RPMI8226 (cell line): Measurements from ENCODE around the gene AK1.

ENCODE experiments used
- DNase-seq: peaks from one replicate; pipeline ENCODE4 v3.0.0-alpha.2; 2015

Gene AK1, protein sequence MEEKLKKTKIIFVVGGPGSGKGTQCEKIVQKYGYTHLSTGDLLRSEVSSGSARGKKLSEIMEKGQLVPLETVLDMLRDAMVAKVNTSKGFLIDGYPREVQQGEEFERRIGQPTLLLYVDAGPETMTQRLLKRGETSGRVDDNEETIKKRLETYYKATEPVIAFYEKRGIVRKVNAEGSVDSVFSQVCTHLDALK

DNA sequence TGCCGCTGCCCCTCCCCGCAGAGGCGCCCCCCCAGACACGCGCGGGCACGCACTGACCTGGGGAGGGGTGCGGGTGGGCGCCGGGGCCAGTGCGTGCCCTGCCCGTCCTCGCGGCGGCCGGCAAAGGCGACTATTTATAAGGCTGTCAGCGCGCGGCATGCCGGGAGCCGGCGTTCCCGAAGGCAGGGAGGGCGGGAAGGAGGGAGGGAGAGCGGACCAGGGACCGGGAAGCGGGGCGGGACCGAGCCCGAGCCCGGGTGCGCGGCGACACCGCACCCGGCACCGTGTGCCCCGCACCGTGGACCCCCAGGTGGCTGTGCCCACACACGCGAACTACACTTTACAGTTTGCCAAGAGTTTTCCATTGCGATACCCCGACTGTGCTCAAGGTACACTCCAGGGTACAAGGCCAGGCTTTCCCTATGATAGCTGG is at the start of gene AK1:
Gene AK1 (minus strand): TSS at position 110 of the 433 bp plus-strand sequence. CDS start 3,058 bp downstream, outside the sequence.
- DNase-seq = no peak

DNA sequence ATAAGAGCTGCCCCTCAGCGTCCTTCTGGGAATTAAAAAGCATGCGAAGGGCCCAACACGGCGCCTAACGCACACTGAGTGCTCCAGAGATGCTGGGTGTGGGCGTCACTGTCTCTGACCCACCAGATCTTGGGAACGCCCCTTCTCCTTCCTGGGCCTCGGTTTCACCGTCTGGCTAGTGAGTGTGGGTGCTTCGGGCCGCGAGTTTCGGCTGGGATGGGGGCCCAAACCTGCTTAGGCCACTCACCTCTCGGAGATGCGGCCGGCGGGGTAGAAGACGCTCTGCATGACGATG is 49.4 kb upstream of the AK1 start:
- DNase-seq = no peak

DNA sequence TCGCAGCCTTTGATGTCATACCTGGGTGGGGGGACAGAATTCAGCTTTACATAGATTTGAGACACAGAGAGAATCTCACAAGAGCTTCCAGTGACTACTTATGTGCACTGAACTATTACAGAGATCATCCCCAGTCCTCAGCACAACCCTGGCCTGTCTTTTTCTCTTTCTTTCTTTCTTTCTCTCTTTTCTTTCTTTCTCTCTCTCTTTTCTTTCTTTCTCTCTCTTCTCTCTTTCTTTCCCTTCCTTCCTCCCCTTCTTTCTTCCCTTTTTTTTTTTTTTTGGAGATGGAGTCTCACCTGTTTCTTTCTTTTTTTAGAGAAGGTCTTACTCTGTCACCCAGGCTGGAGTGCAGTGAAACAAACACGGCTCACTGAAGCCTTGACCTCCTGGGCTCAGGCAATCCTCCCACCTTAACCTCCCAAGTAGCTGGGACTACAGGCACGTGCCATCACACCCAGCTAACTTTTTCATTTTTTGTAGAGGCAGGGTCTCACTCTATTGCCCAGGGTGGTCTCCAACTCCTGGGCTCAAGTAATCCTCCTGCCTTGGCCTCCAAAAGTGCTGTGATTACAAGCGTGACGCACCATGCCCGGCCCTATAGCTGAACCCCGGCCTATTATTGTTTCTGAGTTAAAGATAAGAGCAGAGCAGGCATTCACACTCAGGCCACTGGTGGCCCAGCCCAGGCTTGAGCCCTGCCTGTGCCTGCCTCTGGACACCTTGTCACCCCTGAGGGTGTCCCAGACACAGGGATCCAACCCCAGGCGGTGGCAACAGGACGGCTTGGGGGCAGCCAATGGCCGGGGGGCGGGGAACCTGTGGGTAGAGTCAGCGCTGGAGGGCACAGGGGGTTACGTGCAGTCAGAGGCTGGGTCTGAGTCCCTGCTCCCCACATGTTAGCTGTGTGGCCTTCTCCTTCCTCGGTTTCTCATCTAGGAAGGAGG is 48.8 kb upstream of the AK1 start:
- DNase-seq = no peak

DNA sequence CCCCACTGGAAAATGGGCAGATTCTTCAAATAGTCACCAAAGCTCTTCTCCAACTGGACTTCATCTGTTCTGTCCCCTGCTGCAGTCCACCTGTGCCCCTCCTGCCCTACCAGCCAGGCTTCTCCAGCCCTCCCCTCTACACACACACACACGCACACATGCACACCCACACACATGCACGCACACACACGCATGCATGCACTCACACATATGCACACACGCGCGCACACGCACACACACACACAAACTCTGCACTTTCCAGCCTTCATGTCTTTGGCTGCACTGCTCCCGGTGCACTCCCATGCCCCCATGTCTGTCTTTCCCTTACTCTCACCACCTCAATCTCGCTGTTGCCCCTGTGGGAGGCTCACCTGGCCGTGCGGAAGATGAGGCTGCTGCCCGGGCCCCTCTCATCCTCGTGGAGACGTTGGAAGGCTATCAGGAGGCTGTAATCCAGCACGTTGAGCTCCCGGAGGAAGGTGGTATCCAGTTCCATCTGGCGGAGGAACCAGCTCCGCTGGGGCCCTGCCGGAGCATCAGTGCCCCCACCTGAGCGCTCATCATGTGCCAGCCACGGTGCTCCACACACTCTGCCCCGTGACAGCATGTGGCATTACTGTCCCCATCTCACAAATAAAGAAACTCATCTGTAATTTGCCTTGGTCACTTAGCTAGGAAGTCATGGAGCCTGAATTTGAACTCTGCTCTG is 47.4 kb upstream of the AK1 start:
- no peak for DNase-seq

DNA sequence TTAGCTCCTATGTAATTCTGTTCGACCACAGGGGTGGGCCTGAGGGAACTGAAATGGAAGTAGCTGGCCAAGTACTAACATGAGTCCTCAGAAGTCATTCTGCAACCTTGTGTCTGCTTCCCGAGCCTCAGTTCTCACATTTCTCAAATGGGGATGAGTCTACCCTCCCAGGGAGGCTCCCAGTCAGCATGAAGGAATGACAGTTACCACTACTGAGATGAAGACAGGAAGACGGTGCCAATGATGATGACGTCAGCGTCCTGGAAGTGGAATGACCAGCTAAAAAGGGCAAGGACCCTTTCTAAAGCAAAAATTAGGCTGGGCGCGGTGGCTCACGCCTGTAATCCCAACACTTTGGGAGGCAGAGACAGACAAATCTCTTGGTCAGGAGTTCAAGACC is 46.3 kb upstream of the AK1 start:
- DNase-seq = no peak

DNA sequence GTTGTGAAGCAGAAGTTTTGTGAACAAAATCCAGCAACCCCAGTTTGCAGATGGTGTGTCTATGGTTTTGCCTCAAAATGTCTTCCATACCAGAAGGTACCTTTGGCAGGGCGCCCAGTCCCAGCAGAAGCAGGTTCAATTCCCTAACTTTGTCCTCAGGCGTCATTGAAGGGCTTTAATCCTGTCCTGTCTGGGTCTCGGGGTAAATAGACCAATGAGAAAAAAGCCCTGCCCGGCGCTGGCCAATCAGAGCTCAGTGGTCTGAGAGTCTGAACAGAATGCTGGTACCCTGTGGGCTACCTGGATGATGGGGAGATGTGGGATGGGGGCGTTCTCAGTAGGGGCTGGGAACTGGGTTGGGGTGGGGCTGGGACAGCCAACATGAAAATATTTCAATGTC is 45.6 kb upstream of the AK1 start:
- no peak for DNase-seq

DNA sequence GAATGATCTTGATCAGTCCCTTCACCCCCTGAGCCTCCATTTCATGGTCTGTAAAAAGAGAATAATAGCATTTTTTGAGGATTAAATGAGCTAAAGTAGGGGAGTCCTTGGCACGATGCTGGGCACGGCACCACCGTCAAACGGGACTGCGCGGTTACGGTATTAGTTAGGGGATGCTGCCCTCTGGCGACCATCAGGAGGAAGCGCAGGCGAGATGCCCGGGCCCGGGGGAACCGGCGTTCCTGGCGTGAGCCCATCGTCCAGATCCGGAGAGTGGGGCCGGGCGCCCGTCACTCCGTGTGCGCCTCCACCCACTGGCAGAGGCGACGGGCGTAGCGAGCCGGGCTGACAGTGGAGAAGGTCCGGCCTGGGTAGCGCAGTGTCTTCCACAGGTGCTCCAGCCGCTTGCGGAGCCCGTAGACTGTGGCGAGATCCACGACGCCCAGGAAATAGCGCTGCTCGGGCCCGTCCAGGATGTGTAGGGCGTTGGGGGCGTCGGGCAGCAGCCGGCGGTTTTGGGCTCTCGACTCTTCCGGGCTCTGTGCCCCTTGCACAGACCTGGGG is 44.2 kb upstream of the AK1 start:
- DNase-seq = peak; percentile 73

DNA sequence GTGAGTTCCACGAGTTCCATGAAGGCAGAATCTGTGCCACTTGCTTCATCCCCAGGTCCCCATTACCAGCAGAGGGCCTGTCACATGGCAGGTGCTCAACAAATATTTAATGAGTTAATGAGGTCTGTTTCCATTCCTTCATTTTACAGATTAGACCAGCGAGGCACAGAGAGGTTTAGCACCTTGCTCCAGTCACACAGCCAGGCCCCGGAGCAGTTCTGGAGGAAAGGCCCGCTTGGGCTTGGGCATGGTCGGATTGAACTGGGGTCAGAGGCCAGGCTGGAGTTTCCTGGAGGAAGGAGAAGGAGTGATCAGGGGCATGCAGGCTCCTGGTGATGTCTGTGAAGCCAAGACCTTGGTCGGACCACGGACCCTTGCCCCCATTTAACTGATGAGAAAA is 43.3 kb upstream of the AK1 start:
- DNase-seq = no peak

DNA sequence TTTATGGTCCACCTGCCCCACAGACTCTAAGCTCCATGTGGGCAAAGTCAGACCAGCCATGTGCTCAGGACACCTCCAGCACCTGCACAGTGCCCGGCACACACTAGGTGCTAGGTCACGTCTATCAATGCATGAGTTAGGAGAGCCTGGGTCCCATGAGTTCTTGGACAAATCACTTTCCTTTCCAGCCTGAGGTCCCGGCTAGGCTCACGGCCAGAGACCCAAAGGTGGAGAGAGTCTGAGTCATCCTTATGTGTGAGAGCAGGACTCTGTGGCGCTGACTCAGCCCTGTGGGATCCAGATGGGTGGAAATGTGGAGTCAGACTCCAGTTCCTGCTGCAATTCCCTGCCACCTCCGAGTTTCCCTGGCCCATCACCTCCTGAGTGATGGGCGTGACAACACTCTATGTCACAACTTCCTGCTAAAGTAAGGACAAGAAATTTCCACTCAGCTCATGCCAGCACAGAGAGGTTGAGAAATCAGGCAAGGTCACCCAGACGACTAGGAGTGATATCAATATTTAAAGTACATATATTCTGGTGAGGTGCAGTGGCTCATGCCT is 41.9 kb upstream of the AK1 start:
- DNase-seq = no peak

DNA sequence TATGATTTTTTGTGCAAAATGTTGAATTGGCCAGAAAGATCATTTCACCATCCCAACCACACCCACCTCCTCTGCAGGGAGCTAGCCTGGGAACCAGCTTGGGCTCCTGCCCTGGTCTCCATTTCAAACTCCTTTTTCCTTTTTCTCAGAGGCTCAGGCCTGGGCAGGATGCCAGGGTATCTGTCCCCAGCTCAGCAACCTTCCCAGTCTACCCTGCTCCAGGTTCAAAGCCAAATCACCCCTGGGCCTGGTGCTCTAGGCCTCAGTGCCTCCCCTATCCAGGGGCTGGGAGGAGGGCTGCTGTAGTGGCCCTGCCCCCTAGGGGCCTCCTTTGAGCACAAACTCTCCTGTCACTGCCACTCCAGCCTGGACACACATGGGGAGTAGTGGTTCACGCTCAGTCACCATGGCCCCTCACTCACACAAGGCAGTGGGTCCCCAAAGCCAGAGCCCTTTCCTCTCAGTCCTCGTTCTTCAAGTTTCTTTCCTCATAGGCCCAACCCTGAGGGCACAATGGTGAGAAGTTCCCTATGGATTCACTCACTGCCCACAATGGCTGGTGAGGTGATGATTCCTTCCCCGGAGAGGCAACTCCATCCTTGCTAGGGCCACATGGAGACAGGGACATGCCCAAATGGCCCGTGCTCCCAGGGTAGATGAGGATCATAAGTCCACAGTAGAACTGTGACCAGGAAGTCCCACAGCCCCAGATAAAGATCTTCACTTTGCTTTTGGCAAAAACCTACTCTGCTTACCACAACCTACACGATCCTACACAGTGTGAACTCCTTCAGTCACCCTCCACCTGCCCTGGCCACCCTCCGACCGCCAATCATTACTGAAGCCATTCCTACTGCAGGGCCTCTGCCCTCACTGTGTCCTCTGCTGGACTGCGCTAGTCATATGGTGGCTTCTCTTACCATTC is 41.0 kb upstream of the AK1 start:
- peak; percentile 76 for DNase-seq

DNA sequence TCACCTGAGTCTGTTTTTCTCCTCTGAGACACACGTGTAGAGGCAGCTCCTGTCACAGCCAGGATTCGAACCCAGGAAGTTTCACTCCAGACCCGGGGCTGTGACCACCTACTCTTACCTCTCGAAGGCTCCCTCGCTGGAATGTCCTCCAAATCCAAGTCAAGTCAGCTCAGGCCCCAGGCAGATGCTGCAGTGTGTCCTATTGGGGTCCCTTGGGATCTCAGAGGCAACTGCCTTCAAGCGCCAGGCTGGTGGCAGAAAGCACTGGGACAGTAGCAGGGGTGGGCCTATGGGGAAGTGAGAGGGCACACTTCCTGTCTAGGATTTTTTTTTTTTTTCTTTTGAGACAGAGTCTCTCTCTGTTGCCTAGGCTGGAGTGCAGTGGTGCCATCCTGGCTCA is 40.1 kb upstream of the AK1 start:
- peak; percentile 80 for DNase-seq

DNA sequence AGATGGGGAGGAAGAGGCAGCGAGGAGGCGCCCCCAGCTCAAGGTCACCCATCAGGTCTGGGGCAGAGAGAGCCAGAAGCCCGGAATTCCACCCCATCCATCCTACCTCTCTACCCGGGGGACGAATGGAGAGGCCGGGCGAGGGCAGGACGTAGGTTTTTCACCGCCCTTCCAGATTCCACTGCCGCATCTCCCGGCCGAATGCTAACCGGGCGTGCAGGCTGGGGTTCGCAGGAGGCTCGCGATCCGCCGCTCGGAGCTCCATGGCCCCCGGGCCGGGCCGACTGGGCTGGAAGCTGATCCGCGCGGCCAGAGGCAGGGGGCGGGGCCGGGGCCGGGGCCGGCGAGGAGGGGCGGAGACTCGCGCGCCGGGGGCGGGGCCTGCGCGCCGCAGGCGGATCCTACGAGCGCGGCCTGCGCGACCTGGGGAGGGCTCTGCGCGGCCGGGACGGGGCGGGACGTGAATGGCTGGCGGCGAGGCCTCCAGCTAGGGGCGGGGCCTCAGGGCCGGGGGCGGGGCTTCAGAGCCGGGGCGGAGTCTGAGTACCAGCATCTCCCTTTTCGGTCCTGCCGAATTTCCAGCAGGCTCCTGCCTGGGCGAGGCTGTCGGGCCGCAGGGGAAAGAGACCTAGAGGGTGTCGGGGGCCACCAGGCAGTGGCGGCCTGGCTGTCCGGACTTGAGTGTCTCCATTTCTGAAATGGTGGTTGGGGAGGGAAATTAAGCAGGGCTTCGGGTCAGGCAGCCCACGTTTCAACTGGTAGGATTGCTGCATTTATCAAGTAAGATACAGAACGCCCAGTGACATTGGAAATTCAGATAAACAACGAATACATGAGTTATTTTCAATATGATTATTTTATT is 39.5 kb upstream of the AK1 start, which contains the start of gene ST6GALNAC4:
Gene ST6GALNAC4 (minus strand): TSS at position 322 of the 862 bp plus-strand sequence. CDS start 622 bp downstream, outside the sequence.
- peak; percentile 97 for DNase-seq

DNA sequence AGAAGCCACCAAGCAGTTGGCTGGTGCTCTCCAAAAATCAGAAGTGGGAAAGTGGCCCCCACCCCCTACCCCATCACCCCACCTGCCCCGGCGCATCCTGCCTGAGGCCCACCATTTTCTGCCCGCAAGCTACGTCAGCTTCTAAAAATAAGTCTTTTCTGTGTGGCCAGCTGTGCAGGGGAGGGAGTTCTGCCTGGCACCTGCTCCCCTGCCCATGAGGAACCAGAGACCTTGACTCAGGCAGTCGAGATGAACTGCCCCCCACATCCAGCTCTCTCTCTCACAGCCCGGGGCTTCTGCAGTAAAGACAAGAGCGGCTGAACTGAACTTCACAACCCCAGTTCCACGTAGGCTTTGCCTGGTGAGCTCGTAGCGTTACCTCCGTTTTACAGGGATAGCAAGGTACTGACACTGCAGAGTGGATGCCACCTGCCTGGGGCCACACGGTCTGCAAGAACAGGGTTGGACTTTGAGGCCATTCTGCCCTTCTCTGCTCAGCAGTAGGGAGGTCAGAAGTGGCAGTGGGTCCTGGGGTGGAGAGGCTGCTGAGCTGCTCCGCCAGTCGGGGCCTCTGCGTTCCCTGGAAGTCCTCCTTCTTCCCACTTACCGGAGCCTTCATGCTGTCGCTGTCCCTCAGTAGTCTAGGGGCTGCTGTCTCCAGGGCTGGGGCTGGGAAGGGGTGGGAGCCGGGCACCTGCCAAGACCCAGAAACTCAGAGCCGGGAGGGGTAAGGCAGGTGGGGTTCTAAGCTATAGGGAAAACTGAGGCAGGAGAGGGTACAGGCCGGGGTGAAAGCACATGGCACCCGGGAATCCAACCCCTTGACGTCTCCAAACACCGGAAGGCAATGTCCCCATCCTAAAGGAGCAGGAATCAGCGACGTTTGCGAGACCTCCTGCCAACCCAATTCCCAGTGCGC is 38.6 kb upstream of the AK1 start:
- DNase-seq = peak; percentile 96

DNA sequence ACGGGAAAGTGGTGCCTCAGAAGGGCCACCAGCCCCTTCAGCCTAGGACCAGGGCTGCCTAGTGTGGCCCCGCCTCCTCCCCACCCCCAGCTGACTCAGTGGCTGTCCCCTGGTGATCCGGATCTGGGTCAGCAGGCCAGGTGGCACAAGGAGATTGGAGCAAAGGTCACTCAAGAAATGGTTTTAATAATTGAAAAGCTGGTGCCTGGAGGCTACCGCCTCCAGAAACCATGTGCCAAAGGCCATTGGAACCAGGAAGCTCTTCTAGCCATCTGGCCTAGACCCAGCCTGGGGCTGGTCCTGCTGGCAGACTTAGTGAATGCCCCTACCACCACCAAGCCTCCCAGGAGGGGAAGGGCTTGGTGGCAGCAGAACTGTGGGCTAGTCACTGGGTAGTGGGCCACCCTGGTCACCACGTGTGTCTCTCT is 37.9 kb upstream of the AK1 start:
- no peak for DNase-seq

DNA sequence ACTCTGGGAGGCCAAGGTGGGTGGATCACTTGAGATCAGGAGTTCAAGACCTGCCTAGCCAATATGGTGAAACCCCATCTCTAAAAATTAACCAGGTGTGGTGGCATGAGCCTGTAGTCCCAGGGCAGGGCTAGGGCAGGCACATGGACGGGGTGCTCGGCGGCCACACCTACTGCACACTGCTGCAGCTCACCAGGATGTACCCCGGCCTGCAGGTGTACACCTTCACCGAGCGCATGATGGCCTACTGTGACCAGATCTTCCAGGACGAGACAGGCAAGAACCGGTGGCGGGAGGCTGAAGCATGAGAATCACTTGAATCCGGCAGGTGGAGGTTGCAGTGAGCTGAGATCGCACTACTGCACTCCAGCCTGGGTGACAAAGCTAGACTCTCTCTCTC is 36.2 kb upstream of the AK1 start:
- DNase-seq = no peak

DNA sequence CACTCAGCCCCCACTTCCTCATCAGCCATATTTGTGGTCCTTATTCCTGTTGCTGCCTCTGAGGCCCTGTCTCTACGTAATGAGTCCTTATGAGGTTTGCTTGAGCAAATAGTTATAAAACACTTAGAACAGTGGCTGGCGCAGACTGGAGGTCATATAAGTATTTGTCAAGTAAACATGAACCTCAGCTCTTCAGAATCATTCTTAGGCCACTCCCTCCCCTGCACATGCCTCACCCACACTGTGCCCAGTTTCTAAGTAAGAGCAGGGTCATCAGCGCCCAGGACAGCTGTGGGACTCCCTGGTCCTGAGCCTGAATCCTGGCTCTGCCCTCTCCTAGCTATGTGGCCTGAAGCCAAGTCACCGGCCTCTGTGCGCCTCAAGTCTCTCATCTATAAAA is 35.4 kb upstream of the AK1 start:
- no peak for DNase-seq

DNA sequence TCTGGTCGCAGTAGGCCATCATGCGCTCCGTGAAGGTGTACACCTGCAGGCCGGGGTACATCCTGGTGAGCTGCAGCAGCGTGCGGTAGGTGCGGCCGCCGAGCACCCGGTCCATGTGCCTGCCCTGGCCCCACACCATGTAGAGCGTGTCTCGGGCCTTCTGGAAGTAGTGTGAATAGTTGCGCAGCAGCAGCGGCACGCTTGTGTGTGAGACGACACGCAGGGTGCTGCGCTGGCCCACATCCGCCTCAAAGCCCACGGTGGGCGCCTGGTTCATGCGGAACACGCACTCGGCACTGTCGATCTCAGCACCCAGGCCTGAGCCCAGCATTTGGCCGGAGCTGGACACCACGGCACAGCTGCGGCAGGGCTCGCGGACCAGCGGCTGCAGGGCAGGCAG is 34.8 kb upstream of the AK1 start:
- DNase-seq = no peak

DNA sequence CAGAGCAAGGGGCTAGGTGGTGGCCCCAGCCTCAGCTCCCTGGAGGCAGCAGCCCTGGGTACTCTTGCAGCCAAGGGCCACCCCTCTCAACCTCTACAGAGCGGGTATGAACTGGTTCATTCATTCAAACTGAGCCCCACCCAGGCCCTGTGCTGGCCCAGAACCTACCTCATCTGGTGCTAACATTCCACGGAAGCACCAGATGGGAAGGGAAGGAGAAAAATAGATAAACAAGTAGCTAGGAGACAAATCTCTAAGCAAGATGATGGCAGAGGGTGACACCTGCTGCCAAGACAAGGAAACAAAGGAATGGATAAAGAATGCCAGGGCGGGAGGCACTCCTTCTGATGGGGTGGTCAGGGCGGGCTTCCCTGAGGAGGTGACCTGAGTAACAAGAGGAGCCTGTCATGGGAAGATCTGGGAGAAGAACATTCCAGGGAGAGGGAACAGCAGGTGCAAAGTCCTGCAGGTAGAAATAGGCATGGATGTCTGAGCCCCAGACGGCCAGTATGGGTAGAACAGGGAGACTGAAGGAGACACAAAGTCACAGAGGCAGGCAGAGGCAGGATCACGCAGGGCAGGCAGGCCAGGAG is 33.2 kb upstream of the AK1 start:
- DNase-seq = no peak

DNA sequence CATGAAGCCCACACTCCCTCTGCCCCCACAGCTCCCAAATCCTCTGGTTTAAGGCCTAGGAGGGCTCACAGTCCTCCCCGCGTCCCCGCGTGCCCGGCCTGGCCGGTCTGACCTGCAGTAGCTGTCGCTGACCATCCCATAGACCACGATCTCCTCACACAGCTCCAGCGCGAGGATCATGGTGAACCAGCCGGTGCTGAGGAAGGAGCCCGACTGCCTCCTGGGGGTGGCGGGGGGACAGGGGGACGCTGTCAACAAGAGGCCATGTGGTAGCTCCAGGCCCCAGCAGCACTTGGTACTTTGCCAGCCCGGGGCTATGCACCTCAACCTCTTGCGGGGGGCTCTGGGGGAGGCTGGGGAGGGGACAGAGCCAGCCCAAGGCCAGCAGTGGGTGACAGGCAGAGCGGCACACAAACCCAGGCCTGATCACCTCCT is 32.4 kb upstream of the AK1 start:
- DNase-seq = no peak

DNA sequence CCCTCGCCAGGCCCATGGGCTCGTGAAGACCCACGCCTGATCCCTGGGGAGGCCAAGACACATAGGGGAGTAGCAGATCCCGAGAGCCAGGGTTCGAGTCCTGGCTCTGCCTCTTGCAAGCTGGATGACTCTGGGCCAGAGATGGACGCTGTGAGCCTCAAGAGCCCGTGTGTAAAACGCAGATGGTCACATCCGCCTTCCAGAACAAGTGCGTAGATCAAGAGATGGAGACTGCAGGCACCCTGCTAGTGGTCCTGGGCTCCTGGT is 31.1 kb upstream of the AK1 start:
- no peak for DNase-seq
